ENCODE measurements around the gene ANHX. TPM values are rescaled to one million over a fixed set of nuclear protein-coding genes. Genes with fewer than 3 reads are reported as not detected.

Gene ANHX
- total and polyA plus RNA-seq, 2 of the 8 experiments (the other 6 are each of a cell fraction or from before 2014, with no cell fraction given), result not detected

- H2BK15ac ChIP-seq (ENCODE audit: low read length), result no peak overlapping the region
- no peak overlapping the region for H4K91ac ChIP-seq (replicated peaks; ENCODE audit: insufficient read length, low read length)
- H3K4me1 ChIP-seq (replicated peaks in 1 of 4; ENCODE audit: control insufficient read depth in 3 of 4, insufficient read depth in 4 of 4, low read length in 3 of 4), result no peaks in the 10 kb centered on the region
- no peaks in the 10 kb centered on the region for H4K20me1 ChIP-seq (replicated peaks in 1 of 2; ENCODE audit: control insufficient read depth in 1 of 2, insufficient read depth in 2 of 2, low read length in 2 of 2)
- H3K14ac ChIP-seq (ENCODE audit: insufficient read length), result no peak overlapping the region
- no peak overlapping the region for H2BK5ac ChIP-seq (ENCODE audit: low read depth, low read length)
- no peaks in the 10 kb centered on the region for H3K79me1 ChIP-seq (ENCODE audit: low read depth, low read length)
- DNase-seq (ENCODE audit: low read depth in 1 of 2, low spot score in 2 of 2), result no peak
- H3K4me2 ChIP-seq (ENCODE audit: insufficient read depth in 1 of 2, low read depth in 2 of 2, low read length in 2 of 2), result no peak overlapping the region
- no peak overlapping the region for H2BK20ac ChIP-seq (ENCODE audit: low read length)
- H3K27ac ChIP-seq (ENCODE audit: low read depth, low read length), result no peak overlapping the region
- H3K56ac ChIP-seq (replicated peaks; ENCODE audit: insufficient read length, low read depth, low read length), result no peak overlapping the region
- no peak overlapping the region for H3K9ac ChIP-seq (replicated peaks in 1 of 4; ENCODE audit: extremely low read depth in 1 of 4, low read depth in 3 of 4, low read length in 3 of 4)
- ChIA-PET POLR2A (ENCODE audit: partially characterized antibody) (no interaction called here), CTCF (ENCODE audit: partially characterized antibody) (no interaction called here)
- H4K5ac ChIP-seq (ENCODE audit: insufficient read length, low read depth, low read length), result no peak overlapping the region
- H3K18ac ChIP-seq (ENCODE audit: extremely low read depth, low read length), result no peak overlapping the region
- no peak overlapping the region for H2AK5ac ChIP-seq (ENCODE audit: low read depth, low read length)
- no peak overlapping the region for H2BK120ac ChIP-seq (replicated peaks; ENCODE audit: low read depth, low read length)
- no peaks in the 10 kb centered on the region for H3K79me2 ChIP-seq (ENCODE audit: control insufficient read depth in 1 of 2, insufficient read depth in 2 of 2, low read length in 2 of 2)
- H3K9me3 ChIP-seq (ENCODE audit: insufficient read depth in 2 of 2, low read depth in 1 of 2, low read length in 1 of 2), result peaks cover 76 to 85% of the 10 kb centered on the region in 2 experiments
- no peaks in the 10 kb centered on the region for H3K36me3 ChIP-seq (ENCODE audit: control insufficient read depth in 2 of 4, insufficient read depth in 4 of 4, low read length in 3 of 4)
- no peak overlapping the region for H3K23ac ChIP-seq (ENCODE audit: insufficient read length)
- no peak overlapping the region for H4K8ac ChIP-seq (ENCODE audit: extremely low read depth, insufficient read depth, low read length)
- 77% methylated on average over 7 of the region's 7 CpGs; no CpG with 5 or more reads in 1 of the 2 experiments for WGBS, 2 experiments (ENCODE audit: extremely low coverage in 1 of 2, insufficient coverage in 1 of 2, insufficient read length in 1 of 2, insufficient replicate concordance in 2 of 2, low coverage in 1 of 2, low lambda C conversion rate in 2 of 2, missing lambda C conversion rate in 1 of 2)
- FAIRE-seq, result no peak
- H3K4me3 ChIP-seq (ENCODE audit: extremely low read depth in 1 of 4, insufficient read depth in 2 of 4, low read depth in 3 of 4, low read length in 4 of 4), result no peak overlapping the region
- H3K23me2 ChIP-seq (ENCODE audit: low read depth, low read length), result no peaks in the 10 kb centered on the region
- H2BK12ac ChIP-seq (ENCODE audit: low read depth, low read length), result no peak overlapping the region
- no peak overlapping the region for H3K4ac ChIP-seq (replicated peaks; ENCODE audit: insufficient read length, low read depth, low read length)
- no peak for TF ChIP-seq SIRT6 (IDR thresholded peaks at IDR 0.05; ENCODE audit: low read length)
- no peak for TF ChIP-seq E2F6 (IDR thresholded peaks at IDR 0.05)
- H3K27me3 ChIP-seq (replicated peaks in 1 of 4; ENCODE audit: control insufficient read depth in 3 of 4, extremely low read depth in 1 of 4, insufficient read depth in 3 of 4, low read length in 3 of 4), result no peaks in the 10 kb centered on the region
- H2AFZ ChIP-seq (ENCODE audit: low read length), result no peak overlapping the region
These were observed 8.3 kb downstream of the ANHX start for GRCh38 chr12:133227281-133227852.

All from H1 (cell line).